GM12892 (cell line): Measurements from ENCODE around the gene CCDC85A.

Source experiments
- POLR2A ChIP-seq: IDR thresholded peaks from 2 replicates; pipeline ENCODE4 v1.6.1; 2011; ENCODE audit warnings: low read depth, low read length, control low read depth
- POLR2AphosphoS5 ChIP-seq: IDR thresholded peaks from 2 replicates; pipeline ENCODE4 v1.6.1; 2011; ENCODE audit warnings: low read depth, low read length, control low read depth
- TAF1 ChIP-seq: IDR thresholded peaks from 2 replicates; pipeline ENCODE4 v1.6.1; 2011; ENCODE audit warnings: low read depth, mild to moderate bottlenecking, control low read depth, low read length, borderline replicate concordance

DNA sequence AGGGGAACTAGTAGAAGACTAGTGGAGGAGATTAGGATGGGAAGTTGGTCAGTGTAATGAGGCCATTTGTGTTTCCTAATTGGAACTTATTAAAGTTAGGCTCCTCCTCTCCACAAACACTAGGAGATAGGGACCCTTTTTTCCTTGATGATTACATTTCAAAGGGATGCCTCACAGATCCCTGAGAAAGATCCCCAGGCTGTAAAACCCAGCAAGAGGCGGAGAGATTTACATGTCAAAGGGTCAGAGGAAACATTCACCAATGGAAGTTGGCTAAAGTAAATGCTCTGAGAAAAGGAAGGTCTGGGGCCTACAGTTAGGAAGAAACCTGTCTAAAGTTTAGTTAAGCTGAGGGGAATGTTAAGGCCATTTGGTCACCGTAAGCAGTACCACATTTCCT lies 1.4 kb upstream of the CCDC85A start:
- TF ChIP-seq POLR2A = no peak
- no peak for TF ChIP-seq POLR2AphosphoS5
- TF ChIP-seq TAF1 = no peak
